DMS53 (cell line): Measurements from ENCODE around the gene CAMSAP2.
"Not testable (repeated sequence)": the region's sequence is repeated elsewhere in the genome, so short reads cannot be mapped to it uniquely, and the experiment has no call there.

ENCODE experiments used
- DNase-seq: peaks from one replicate; lab custom pipeline; 2025; lab: John Stamatoyannopoulos, UW

The CAMSAP2 gene

DNA sequence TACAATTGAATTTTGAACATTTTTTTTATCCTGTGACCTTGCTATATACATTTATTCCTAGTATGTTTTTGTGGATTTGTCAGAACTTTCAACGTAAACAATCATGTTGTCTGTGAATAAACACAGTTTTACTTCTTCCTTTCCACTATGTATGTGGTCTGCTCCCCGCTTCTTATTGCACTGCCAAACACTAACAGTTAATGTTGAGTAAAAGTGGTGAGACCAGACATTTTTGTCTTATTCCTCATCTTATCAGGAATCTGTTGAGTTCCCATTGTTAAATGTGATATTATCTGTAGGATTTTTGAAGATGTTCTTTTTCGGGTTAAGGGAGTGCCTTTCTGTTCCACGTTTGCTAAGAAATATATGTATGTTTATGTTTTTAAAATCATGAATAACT, 45.9 kb downstream of the CAMSAP2 start:
- DNase-seq = no peak

DNA sequence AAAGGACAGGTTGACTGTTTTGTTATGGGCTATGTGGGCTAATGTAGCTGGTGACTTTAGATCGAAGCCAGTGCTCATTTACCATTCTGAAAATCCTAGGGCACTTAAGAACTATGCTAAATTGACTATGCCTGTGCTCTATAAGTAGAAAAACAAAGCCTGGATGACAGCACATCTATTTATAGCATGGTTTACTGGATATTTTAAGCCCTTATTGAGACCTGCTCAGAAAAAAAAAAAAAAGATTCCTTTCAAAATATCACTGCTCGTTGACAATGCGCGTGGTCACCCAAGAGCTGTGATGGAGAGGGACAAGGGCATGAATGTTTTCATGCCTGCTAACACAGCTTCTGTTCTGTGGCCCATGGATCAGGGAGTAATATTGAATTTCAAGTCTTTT, 48.1 kb downstream of the CAMSAP2 start:
- no peak for DNase-seq

DNA sequence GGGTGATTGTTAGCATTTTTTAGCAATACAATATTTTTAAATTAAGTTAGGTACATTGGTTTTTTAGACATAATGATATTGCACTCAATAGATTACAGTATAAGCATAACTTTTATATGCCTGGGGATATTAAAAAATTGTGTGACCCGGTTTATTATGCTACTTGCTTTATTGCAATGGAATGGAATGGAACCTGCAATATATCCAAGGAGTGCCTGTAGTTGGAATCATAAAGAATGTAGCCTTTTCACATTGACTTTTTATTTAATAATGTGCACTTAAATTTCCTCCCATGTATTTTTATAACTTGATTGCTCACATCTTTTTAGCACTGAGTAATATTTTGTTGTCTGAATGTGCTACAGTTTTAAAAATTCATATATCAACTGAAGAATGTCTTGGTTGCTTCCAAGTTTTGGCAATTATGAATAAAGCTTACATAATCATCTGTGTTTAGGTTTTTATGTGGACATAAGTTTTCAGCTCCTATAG, 49.2 kb downstream of the CAMSAP2 start:
- DNase-seq = no peak

DNA sequence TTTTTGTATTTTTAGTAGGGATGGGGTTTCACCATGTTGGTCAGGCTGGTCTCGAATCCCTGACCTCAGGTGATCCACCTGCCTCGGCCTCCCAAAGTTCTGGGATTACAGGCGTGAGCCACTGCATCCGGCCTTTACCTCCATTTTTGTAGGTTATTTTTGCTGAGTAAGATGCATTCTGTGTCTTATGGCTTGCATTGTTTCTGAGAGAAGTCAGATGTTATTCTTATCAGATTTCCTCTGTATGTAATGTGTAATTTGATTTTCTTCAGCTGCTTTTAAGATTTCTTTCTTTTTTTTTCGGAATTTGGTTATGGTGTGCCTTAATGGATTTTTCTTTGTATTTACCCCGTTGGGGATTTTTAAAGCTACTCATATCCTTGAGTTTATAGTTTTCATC, 52.3 kb downstream of the CAMSAP2 start:
- DNase-seq = not testable (repeated sequence)

DNA sequence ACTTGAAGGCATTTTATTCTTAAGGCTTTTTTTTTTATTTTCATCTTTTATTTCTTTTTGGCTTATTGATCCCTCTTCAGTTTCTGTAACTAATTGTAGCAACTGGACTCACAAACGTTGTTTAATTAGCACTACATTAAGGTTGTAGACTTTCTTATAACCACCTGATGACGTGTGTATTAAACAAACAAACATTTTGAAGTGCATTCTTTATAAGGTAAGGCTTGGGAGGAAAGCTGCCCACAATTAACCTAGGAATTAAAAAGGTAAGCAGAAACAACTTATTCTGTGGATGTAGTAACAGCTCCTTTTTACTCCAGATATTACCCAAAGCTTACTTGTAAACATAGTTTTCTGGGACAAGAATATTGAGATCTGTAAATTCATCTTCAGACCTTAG, 55.0 kb downstream of the CAMSAP2 start:
- peak; percentile 21 for DNase-seq

DNA sequence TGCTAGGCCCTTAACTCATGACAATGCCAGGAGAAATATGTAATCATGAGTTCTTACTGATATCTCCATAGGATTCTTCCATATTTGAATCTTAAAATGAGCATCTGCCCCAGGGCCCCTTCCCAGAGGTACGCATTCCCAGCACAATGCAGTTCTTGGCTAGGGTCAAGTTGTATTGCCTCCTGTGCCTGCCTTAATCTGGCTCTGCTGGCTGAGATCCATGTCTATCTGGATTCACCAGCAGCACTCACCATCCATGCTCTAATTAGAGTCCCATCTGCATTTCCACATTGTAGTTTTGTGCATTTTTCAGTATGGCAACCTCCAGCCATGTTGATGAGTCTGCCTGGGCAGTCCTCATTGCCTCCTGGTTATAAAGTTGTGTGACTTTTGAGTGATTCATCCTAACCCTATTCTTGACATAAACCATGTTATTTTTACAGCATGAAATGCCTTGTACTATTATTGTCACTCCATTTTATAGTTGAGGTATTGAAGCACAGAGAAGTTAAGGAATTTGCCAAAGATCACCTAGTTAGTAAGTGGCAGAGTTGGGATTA, 55.9 kb downstream of the CAMSAP2 start:
- no peak for DNase-seq

DNA sequence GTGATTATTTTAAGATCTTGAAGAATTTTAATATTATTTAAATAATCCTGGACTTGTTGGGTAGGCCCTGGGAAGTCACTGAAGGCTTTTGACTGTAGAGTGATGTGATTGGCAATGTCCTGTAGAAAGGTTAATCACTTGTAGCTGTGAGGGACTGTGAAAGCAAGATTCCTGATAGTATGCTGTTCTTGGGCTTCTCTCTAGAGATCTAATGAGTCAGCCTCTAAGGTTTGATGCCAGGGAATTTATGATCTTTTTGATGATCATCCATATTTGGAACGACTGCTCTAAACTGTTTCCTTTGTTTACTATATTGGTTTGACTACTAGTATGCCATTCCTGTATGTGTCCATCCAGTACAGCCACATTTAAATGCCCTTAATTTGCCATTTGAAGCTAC, 56.5 kb downstream of the CAMSAP2 start:
- DNase-seq = no peak

DNA sequence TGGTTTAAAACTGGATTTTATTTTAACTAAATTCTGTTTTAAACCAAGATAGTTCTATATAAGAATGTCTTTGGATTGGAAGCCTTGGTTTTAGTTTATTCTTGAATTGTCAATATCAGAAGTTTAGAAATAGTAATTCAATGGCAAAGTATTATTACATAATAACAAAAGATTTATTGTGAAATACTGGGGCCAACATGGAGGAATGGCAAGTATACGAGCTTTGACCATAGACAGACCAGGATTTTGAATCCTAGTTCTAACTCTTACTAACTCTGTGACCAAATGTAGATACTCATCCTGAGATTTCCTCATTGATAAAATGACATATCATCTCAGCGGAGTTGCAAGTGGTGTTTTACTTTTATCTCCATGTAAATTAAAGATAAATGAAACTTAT, 63.3 kb downstream of the CAMSAP2 start:
- DNase-seq = no peak

DNA sequence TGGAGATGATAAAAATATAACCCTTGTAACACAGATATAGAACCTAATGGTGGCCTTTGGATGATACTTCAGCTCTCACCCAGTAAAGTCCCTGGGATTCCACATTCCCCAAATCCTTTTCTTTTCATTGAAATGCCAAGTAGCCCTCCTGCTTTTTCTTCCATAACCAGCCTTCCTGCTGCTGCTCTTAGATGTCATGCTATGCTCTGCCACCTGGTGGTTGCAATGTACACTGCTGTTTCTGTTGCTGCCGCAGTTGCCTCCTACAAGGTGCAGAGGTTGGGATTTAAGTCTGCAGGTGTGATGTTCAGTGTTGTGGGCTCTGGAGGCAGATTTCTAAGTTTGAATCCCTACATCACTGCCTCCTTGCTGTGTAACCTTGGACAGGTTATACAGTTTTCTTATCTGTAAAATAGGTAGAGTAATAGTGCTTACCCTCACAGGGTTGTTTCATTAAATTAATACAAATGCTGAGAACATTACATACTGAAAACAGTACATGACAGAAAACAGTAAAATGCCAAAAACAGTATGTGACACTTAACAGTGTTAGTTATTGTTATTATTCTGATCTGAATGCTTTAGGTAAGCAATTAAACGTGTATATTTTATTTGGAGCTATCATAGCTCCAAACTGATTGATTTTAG, 64.3 kb downstream of the CAMSAP2 start:
- peak; percentile 93 for DNase-seq

DNA sequence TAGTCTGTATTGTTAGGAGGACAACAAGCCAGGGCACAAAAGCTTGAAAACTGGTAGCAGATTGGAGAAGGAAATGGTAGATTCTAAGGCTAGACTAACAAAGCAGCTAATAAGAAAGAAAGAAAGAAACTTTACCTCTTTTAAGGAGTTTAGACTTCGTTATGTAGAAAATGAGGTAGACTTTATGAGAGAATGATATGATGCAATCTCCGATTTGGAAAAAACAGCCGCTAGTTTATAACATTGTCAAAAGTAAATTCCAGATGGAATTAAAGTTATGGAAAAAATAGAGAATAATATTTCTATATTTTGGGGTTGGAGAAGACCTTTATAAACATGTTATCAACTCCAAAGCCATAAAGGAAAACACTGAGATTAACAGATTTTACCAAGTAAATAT, 67.0 kb downstream of the CAMSAP2 start:
- no peak for DNase-seq

DNA sequence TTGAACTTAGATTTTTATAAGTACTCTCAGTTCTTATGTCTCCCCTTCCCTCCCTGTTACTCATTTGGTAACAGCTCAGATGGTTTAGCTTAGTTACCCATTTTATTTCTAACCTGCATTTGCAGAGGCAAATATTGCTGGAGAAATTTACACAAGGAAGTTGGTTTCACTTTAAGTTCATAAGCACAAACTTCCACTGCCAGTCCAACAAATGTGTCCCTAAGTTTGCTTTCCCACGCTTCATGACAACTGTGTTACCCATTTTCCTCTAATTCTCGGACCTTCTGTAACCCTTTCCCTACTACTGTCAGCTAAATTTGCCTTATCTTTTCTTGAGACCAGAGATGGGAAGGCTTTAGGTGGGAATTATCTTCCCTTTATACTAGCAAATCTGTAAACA, 70.2 kb downstream of the CAMSAP2 start:
- no peak for DNase-seq

GRCh38 chr1:200811704-200812103, 73.0 kb downstream of the CAMSAP2 start:
- no peak for DNase-seq

DNA sequence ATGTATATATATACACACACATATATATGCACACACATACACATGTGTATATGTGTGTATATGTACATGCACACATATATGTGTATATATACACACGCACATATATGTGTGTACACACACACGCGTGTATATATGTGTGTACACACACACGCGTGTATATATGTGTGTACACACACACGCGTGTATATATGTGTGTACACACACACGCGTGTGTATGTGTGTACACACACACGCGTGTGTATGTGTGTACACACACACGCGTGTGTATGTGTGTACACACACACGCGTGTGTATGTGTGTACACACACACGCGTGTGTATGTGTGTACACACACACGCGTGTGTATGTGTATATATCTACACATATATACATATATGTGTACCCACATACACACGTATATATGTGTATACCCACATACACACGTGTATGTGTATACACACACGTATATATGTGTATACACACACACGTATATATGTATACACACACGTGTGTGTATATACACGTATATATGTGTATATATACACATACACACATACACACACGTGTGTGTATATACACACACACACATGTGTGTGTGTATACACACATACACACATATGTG, 78.0 kb downstream of the CAMSAP2 start:
- DNase-seq = not testable (repeated sequence)

DNA sequence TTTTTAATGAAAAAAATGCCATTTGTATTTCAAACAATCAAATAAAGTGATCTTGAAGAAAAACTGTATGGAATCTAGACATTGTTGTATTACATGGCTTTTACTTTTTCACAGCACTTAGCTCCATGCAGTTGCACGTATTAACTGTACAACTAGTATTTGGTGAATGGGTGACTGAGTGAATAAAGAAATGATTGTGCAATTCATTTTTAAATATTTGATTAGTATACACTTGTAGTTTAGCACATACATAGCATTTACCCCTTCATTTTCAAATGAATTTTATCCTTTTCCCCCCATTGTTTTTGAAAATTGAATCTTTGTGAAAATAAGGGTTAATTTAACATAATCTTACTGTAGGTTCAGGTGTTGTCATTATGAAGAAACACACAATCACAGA, 79.6 kb downstream of the CAMSAP2 start:
- DNase-seq = no peak

DNA sequence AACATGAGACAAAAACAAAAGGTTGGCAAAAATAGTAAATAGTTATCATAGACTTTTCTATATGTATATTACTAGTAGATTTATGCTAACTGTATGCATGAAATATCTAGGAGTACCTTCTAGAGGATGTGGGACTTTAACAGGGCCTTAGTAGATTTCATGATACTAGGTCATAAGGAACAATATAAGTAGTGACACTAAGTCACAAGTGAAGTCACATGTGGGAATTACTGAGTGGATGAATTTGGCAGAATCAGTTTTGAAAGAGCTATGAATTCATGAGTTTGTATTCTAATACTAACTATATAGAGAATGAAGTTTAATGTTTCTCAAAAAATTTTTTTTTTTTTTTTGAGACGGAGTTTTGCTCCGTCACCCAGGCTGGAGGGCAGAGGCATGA, 81.0 kb downstream of the CAMSAP2 start:
- DNase-seq = no peak

- no peak for DNase-seq
These were observed 92.4 kb downstream of the CAMSAP2 start for GRCh38 chr1:200831091-200831490.

GRCh38 chr1:200834383-200834782, 95.7 kb downstream of the CAMSAP2 start:
- DNase-seq = no peak

DNA sequence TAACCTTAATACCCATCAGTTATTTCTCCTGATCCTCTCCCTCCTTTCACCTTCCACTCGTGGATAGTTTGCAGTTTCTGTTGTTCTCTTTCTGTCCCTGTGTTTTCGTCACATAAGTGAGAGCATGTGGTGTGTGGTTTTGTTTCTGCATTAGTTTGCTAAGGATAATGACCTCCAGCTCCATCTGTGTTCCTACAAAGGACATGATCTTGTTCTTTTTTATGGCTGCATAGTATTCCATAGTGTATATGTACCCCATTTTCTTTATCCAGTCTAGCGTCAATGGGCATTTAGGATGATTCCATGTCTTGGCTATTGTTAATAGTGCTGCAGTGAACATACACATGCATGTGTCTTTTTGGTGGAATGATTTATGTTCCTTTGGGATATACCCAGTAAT, 97.5 kb downstream of the CAMSAP2 start:
- DNase-seq = no peak

DNA sequence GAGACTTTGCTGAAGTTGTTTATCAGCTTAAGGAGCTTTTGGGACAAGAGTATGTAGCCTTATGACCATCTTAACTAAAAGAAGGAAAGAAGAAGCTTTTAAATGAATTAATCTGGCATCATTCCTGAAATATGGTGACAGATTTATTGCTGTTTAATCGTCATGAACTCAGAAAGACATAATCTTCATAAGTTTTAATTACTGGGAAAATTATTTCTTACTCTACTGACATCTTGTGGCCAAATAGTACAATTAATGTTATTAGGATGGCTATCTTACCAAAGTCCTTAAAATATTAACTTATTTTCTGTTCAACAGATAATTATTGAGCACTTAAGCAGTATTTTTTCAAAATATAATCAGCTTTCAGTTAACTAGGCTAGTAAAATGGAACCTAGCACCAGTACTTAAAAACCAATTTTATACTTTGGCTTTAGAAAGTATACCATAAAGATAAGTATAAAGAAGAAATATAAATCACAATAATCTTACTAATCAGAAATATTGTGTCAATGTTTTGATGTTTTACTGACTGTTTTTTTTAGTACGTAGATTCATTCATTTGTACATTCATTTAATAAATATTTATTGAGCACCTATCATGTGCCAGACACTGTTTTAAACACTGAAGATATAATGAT, 99.4 kb downstream of the CAMSAP2 start:
- DNase-seq = peak; percentile 55

- no peak for DNase-seq
These were observed 100.2 kb downstream of the CAMSAP2 start for GRCh38 chr1:200838676-200839445.

GRCh38 chr1:200845360-200845759, 106.7 kb downstream of the CAMSAP2 start:
- DNase-seq = no peak

DNA sequence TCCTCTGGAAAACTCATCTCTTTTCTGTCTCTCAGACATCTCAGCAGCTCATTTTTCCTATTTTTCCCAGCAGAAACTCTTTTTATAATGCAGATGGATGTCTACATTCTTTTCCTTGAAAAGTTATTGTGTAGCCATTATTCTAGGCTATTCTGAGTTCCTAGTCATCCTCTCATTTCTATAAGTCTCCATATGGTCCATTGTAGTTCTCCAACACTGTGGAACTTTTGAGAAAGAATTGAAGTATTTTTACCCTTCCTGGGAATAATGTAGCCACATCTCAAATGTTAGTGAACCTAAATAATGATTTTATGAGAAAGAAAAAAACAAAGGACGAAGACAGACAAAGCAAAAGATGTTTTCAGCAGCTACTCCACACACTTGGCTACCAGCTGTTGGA, 107.7 kb downstream of the CAMSAP2 start:
- no peak for DNase-seq
